GM23248 (cell line): ENCODE results near the gene CTNNA3.
"Not testable (repeated sequence)": the region's sequence is repeated elsewhere in the genome, so short reads cannot be mapped to it uniquely, and the experiment has no call there.

Experiments
- EZH2 ChIP-seq: fragments of 200-600 bp; sonication (generic); IDR thresholded peaks from 2 replicates; pipeline ENCODE4 v1.6.1; 2018; ENCODE audit warnings: antibody characterized with exemption, mild to moderate bottlenecking; ENCODE audit not compliant: insufficient read depth, poor library complexity, severe bottlenecking
- EZH2phosphoT487 ChIP-seq: fragments of 200-600 bp; sonication (generic); IDR thresholded peaks from 2 replicates; pipeline ENCODE4 v1.6.1; 2018; ENCODE audit warnings: antibody characterized with exemption, moderate library complexity, mild to moderate bottlenecking, low read depth; ENCODE audit not compliant: insufficient read depth

DNA sequence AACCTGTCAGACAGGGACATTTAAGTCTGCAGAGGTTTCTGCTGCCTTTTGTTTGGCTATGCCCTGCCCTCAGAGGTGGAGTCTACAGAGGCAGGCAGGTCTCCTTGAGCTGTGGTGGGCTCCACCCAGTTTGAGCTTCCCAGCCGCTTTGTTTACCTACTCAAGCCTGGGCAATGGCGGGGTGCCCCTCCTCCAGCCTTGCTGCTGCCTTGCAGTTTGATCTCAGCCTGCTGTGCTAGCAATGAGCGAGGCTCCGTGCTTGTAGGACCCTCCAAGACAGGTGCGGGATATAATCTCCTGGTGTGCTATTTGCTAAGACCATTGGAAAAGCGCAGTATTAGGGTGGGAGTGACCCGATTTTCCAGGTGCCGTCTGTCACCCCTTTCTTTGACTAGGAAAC lies 1360.2 kb downstream of the CTNNA3 start:
- TF ChIP-seq EZH2, EZH2phosphoT487: not testable (repeated sequence)
